ENCODE data around the gene SIRT6. TPM values are rescaled to one million over a fixed set of nuclear protein-coding genes. Genes with fewer than 3 reads are reported as not detected.

SIRT6 gene
- total RNA-seq, 6 donors from 2014 or later: 20.8 to 55.0 (median 27.8) TPM

GRCh38 chr19:4208385-4209094, 26.2 kb upstream of the SIRT6 start:
- WGBS, 2 donors: 73 to 80% methylated on average over 13 of the region's 13 CpGs
- Histone ChIP-seq H3K27ac (no peak overlapping the region), H3K27me3 (no peaks in the 10 kb centered on the region), H3K4me1 (peaks cover 2 to 6% (median 4%) of the 10 kb centered on the region in 4 donors), H3K36me3 (no peaks in the 10 kb centered on the region), H3K9me3 (no peaks in the 10 kb centered on the region), H3K4me3 (no peak overlapping the region)
- no peak for TF ChIP-seq POLR2AphosphoS5 (IDR thresholded peaks at IDR 0.05)
- TF ChIP-seq POLR2A (IDR thresholded peaks at IDR 0.05): no peak
- TF ChIP-seq EP300 (IDR thresholded peaks at IDR 0.05): no peak
- DNase-seq (no peak), ATAC-seq (ENCODE audit: low FRiP score in 2 of 2) (no peak)

- Histone ChIP-seq H3K27ac (no peak overlapping the region), H3K4me3 (no peak overlapping the region), H3K36me3 (no peaks in the 10 kb centered on the region), H3K9me3 (no peaks in the 10 kb centered on the region), H3K4me1 (peaks cover 2 to 6% (median 4%) of the 10 kb centered on the region in 4 donors), H3K27me3 (no peaks in the 10 kb centered on the region)
- WGBS, 2 donors: 89 to 93% methylated on average over 9 of the region's 10 CpGs
- DNase-seq (no peak), ATAC-seq (ENCODE audit: low FRiP score in 2 of 2) (no peak)
- TF ChIP-seq CTCF (IDR thresholded peaks at IDR 0.05) (no peak), POLR2A (IDR thresholded peaks at IDR 0.05) (no peak), POLR2AphosphoS5 (IDR thresholded peaks at IDR 0.05) (no peak), EP300 (IDR thresholded peaks at IDR 0.05) (no peak)
Measured at GRCh38 chr19:4206818-4207484, 24.6 kb upstream of the SIRT6 start.

GRCh38 chr19:4201798-4202197, 19.4 kb upstream of the SIRT6 start:
- Histone ChIP-seq H3K27ac (no peak overlapping the region), H3K4me3 (no peak overlapping the region), H3K27me3 (peaks cover 0 to 18% (median 9%) of the 10 kb centered on the region in 4 donors), H3K36me3 (no peaks in the 10 kb centered on the region), H3K4me1 (peaks cover 3 to 15% (median 9%) of the 10 kb centered on the region in 4 donors), H3K9me3 (no peaks in the 10 kb centered on the region)
- 84 to 88% methylated on average over 4 of the region's 4 CpGs for WGBS, 2 donors
- TF ChIP-seq POLR2AphosphoS5 (IDR thresholded peaks at IDR 0.05): no peak
- TF ChIP-seq CTCF (IDR thresholded peaks at IDR 0.05): no peak
- no peak for TF ChIP-seq POLR2A (IDR thresholded peaks at IDR 0.05)
- TF ChIP-seq EP300 (IDR thresholded peaks at IDR 0.05): no peak
- no peak for ATAC-seq (ENCODE audit: low FRiP score in 2 of 2)
- DNase-seq: no peak

- Histone ChIP-seq H3K36me3 (no peaks in the 10 kb centered on the region), H3K27me3 (peaks cover 0 to 22% (median 11%) of the 10 kb centered on the region in 4 donors), H3K4me1 (peaks cover 3 to 15% (median 9%) of the 10 kb centered on the region in 4 donors), H3K27ac (no peak overlapping the region), H3K9me3 (no peaks in the 10 kb centered on the region), H3K4me3 (no peak overlapping the region)
- DNase-seq (no peak), ATAC-seq (ENCODE audit: low FRiP score in 2 of 2) (no peak)
- no peak for TF ChIP-seq CTCF (IDR thresholded peaks at IDR 0.05)
- TF ChIP-seq POLR2A (IDR thresholded peaks at IDR 0.05): no peak
- no peak for TF ChIP-seq EP300 (IDR thresholded peaks at IDR 0.05)
- WGBS, 2 donors: 67 to 69% methylated on average over 2 of the region's 2 CpGs
Measured at GRCh38 chr19:4200940-4201542, 18.7 kb upstream of the SIRT6 start.

- ATAC-seq (ENCODE audit: low FRiP score in 2 of 2): no peak
- 36 to 100% methylated on average over 1 to 7 of the region's 33 CpGs for WGBS, 2 donors
Measured at GRCh38 chr19:4199699-4200293, 17.4 kb upstream of the SIRT6 start.

More at GRCh38 chr19:4199699-4200293, 17.4 kb upstream of the SIRT6 start:
- Histone ChIP-seq H3K4me3 (no peak overlapping the region), H3K36me3 (no peaks in the 10 kb centered on the region), H3K27ac (no peak overlapping the region), H3K4me1 (peaks cover 2 to 14% (median 9%) of the 10 kb centered on the region in 4 donors), H3K9me3 (no peaks in the 10 kb centered on the region), H3K27me3 (peaks cover 0 to 22% (median 11%) of the 10 kb centered on the region in 4 donors)
- TF ChIP-seq POLR2AphosphoS5 (IDR thresholded peaks at IDR 0.05) (no peak), POLR2A (IDR thresholded peaks at IDR 0.05) (no peak), CTCF (IDR thresholded peaks at IDR 0.05) (no peak), EP300 (IDR thresholded peaks at IDR 0.05) (no peak)
- no peak for DNase-seq

All from upper lobe of left lung (tissue), 6 donors.